B cell (primary cell): ENCODE results near the gene TNP2. TPM values are rescaled to one million over a fixed set of nuclear protein-coding genes. Genes with fewer than 3 reads are reported as not detected.

ENCODE experiments used
- ATAC-seq: fragments of 200-7000 bp; cut with Tn5 transposase; one replicate; pipeline ENCODE4 v1.10.0; 2021; ENCODE audit warnings: low read depth, mild to moderate bottlenecking, moderate number of reproducible peaks, moderate library complexity
- CTCF ChIA-PET: fragments of 350-600 bp; sonication (Branson Sonifier 250); formaldehyde crosslinking; loops from one replicate; lab custom pipeline; 2021; ENCODE audit warnings: antibody characterized with exemption, inconsistent platforms; lab: Charles Lee
- POLR2A ChIA-PET: fragments of 350-600 bp; sonication (Branson Sonifier 250); formaldehyde crosslinking; loops from one replicate; lab custom pipeline; 2021; ENCODE audit warnings: antibody characterized with exemption; lab: Charles Lee
- DNase-seq: peaks from one replicate; pipeline ENCODE4 v3.0.0; 2013
- H2AFZ ChIP-seq: 2 replicates; pipeline ENCODE4 v1.6.1; 2012; ENCODE audit warnings: mild to moderate bottlenecking, low read depth, low read length; ENCODE audit not compliant: insufficient read depth, poor library complexity, severe bottlenecking
- H3K27ac ChIP-seq, 2 donors: 1 replicate in 1 of 2; 2 replicates in 1 of 2; pipeline ENCODE4 v1.5.1; 2012 to 2013; ENCODE audit warnings: low read length in 2 of 2, mild to moderate bottlenecking in 2 of 2, moderate library complexity in 1 of 2
- H3K27me3 ChIP-seq, 4 experiments: fragments of 200-600 bp in 1 of 4; sonication (generic) in 1 of 4; replicated peaks in 1 of 4; 1 replicate in 2 of 4; 2 replicates in 2 of 4; pipeline versions ENCODE4 v1.6.1 to v1.7.0; 2013 to 2016; ENCODE audit warnings: low read length in 3 of 4, mild to moderate bottlenecking in 2 of 4, mixed read lengths in 1 of 4, moderate library complexity in 1 of 4; ENCODE audit not compliant: insufficient read depth in 4 of 4, control insufficient read depth in 3 of 4; ENCODE audit errors: control extremely low read depth in 1 of 4
- H3K36me3 ChIP-seq, 2 experiments: replicated peaks in 1 of 2; 1 replicate in 1 of 2; 2 replicates in 1 of 2; pipeline versions ENCODE4 v1.6.1 to v1.7.1; 2013; ENCODE audit warnings: low read length in 1 of 2; ENCODE audit not compliant: insufficient read depth in 2 of 2, control insufficient read depth in 1 of 2; ENCODE audit errors: control extremely low read depth in 1 of 2, extremely low read depth in 1 of 2
- H3K4me1 ChIP-seq, 2 donors: fragments of 200-600 bp in 1 of 2; sonication (generic) in 1 of 2; 1 replicate in 1 of 2; 2 replicates in 1 of 2; pipeline versions ENCODE4 v1.5.1 to v1.6.1; 2013 to 2017; ENCODE audit warnings: low read length in 2 of 2; ENCODE audit not compliant: control insufficient read depth in 2 of 2, insufficient read depth in 2 of 2
- H3K4me2 ChIP-seq: replicated peaks from 2 replicates; pipeline ENCODE3; 2012; ENCODE audit warnings: mild to moderate bottlenecking, low read depth, low read length; ENCODE audit not compliant: poor library complexity, severe bottlenecking
- H3K4me3 ChIP-seq, 5 experiments: fragments of 200-600 bp in 1 of 5; sonication (generic) in 1 of 5; 1 replicate in 3 of 5; 2 replicates in 2 of 5; pipeline versions ENCODE4 v1.5.1 to v1.7.0; 2011 to 2016; ENCODE audit warnings: low read length in 4 of 5, mild to moderate bottlenecking in 4 of 5, low read depth in 2 of 5, control low read depth in 1 of 5, moderate library complexity in 1 of 5; ENCODE audit not compliant: insufficient read depth in 1 of 5; ENCODE audit errors: control extremely low read depth in 1 of 5, extremely low read depth in 1 of 5
- H3K79me2 ChIP-seq: fragments of 200-600 bp; sonication (generic); one replicate; pipeline ENCODE4 v1.6.0; 2016; ENCODE audit warnings: low read length; ENCODE audit not compliant: control insufficient read depth, insufficient read depth
- H3K9ac ChIP-seq: fragments of 200-600 bp; sonication (generic); 2 replicates; pipeline ENCODE4 v1.6.1; 2017; ENCODE audit warnings: mild to moderate bottlenecking, low read length, moderate library complexity
- H3K9me3 ChIP-seq, 3 donors: one replicate each; pipeline versions ENCODE4 v1.6.1 to v1.7.1; 2013; ENCODE audit warnings: low read length in 2 of 3; ENCODE audit not compliant: control insufficient read depth in 2 of 3, insufficient read depth in 1 of 3; ENCODE audit errors: control extremely low read depth in 1 of 3
- H4K20me1 ChIP-seq: 2 replicates; pipeline ENCODE4 v1.6.0; 2012; ENCODE audit warnings: mild to moderate bottlenecking, low read length; ENCODE audit not compliant: insufficient read depth, control insufficient read depth, poor library complexity, severe bottlenecking
- H3K27ac Mint-ChIP-seq: one replicate; pipeline ENCODE4 v1.8.0; 2021; ENCODE audit warnings: mixed read lengths
- H3K27me3 Mint-ChIP-seq: one replicate; pipeline ENCODE4 v1.8.0; 2021; ENCODE audit warnings: mixed read lengths
- H3K4me1 Mint-ChIP-seq: one replicate; pipeline ENCODE4 v1.8.0; 2021; ENCODE audit warnings: mixed read lengths
- H3K4me3 Mint-ChIP-seq: one replicate; pipeline ENCODE4 v1.8.0; 2021; ENCODE audit warnings: mixed read lengths
- H3K9me3 Mint-ChIP-seq: one replicate; pipeline ENCODE4 v1.8.0; 2022; ENCODE audit warnings: mixed read lengths; ENCODE audit not compliant: insufficient read depth
- EZH2 ChIP-seq: IDR thresholded peaks from 2 replicates; pipeline ENCODE4 v1.6.1; 2012; ENCODE audit warnings: borderline replicate concordance, low read depth, mild to moderate bottlenecking, moderate library complexity, low read length; ENCODE audit not compliant: insufficient read depth, poor library complexity, severe bottlenecking
- WGBS: methylation state at CpG from one replicate; pipeline ENCODE4 v1.1.5; 2013; ENCODE audit warnings: missing lambda C conversion rate; ENCODE audit not compliant: insufficient coverage; 5-methylcytosine and 5-hydroxymethylcytosine counted together
- intact Hi-C: fragments of 100-400 bp; cut with micrococcal nuclease; formaldehyde crosslinking; loops from one replicate; pipeline ENCODE4 v1.10.0; 2022
- polyA plus RNA-seq: library from polyadenylated mRNA; depleted of rRNA; stranded (reverse); fragments of >200 nt; gene quantifications from 2 replicates; pipeline ENCODE4 v1.2.3, GENCODE V29; 2012
- total RNA-seq, 2 donors: library from RNA; stranded (reverse); fragments of 120-200 nt in 1 of 2; gene quantifications; 1 replicate in 1 of 2; 2 replicates in 1 of 2; pipeline versions ENCODE4 v1.2.3 to v1.2.4, GENCODE V29; 2013 to 2022
- TF ChIP-seq, protein P1 (sequence below): fragments of 200-600 bp; IDR thresholded peaks from one replicate; pipeline ENCODE4 v1.8.0; 2022; ENCODE audit warnings: antibody characterized with exemption, mild to moderate bottlenecking

Gene TNP2
- total and polyA plus RNA-seq, 2 donors (not counting 1 experiment from before 2014, with no cell fraction given) = not detected

DNA sequence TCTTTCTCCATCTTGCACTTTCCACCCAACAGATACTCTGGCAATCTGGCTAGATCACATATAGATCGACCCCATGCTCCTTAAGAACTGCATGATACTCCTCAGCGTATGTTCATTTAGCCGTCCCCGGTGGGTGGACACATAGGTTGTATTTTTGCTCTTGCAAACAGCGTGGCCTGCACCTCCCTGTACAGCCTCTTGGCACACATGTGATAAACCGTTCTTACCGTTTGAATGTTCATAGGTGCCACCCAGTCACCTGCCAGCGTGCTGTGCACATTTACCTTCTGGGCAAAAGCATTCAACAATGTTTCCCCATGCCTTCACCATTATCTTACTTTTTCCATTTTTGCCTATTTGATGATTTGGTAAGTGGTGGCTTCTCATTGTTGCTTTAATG is 6.2 kb downstream of the TNP2 start:
- POLR2A ChIA-PET = interaction anchor here (1.0 to 1.2 kb wide), 2 partner anchors 7 to 34 kb away, joined by 3 read pairs; no protein-coding TSS in a partner anchor
- intact Hi-C loops = no loop called here
- DNase-seq (no peak), ATAC-seq (no peak)
- Histone ChIP-seq H3K4me1 (peaks cover 25 to 30% of the 10 kb centered on the region in 2 donors), H3K9me3 (no peaks in the 10 kb centered on the region), H4K20me1 (no peaks in the 10 kb centered on the region), H3K9ac (no peak overlapping the region), H3K79me2 (no peaks in the 10 kb centered on the region), H3K27me3 (no peaks in the 10 kb centered on the region), H3K4me3 (no peak overlapping the region), H2AFZ (no peak overlapping the region), H3K4me2 (no peak overlapping the region), H3K27ac (no peak overlapping the region), H3K36me3 (no peaks in the 10 kb centered on the region)
- CTCF ChIA-PET = interaction anchor here (1.7 kb wide), 1 partner anchor 35 kb away, joined by 6 read pairs; no protein-coding TSS in a partner anchor
- Mint-ChIP-seq H3K27ac (no peak overlapping the region), H3K4me3 (no peak overlapping the region), H3K27me3 (no peaks in the 10 kb centered on the region), H3K4me1 (peaks cover 30% of the 10 kb centered on the region), H3K9me3 (no peaks in the 10 kb centered on the region)
- TF ChIP-seq, protein P1, sequence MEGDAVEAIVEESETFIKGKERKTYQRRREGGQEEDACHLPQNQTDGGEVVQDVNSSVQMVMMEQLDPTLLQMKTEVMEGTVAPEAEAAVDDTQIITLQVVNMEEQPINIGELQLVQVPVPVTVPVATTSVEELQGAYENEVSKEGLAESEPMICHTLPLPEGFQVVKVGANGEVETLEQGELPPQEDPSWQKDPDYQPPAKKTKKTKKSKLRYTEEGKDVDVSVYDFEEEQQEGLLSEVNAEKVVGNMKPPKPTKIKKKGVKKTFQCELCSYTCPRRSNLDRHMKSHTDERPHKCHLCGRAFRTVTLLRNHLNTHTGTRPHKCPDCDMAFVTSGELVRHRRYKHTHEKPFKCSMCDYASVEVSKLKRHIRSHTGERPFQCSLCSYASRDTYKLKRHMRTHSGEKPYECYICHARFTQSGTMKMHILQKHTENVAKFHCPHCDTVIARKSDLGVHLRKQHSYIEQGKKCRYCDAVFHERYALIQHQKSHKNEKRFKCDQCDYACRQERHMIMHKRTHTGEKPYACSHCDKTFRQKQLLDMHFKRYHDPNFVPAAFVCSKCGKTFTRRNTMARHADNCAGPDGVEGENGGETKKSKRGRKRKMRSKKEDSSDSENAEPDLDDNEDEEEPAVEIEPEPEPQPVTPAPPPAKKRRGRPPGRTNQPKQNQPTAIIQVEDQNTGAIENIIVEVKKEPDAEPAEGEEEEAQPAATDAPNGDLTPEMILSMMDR = no peak
- no peak for TF ChIP-seq EZH2
- 89% methylated on average over 7 of the region's 8 CpGs for WGBS

DNA sequence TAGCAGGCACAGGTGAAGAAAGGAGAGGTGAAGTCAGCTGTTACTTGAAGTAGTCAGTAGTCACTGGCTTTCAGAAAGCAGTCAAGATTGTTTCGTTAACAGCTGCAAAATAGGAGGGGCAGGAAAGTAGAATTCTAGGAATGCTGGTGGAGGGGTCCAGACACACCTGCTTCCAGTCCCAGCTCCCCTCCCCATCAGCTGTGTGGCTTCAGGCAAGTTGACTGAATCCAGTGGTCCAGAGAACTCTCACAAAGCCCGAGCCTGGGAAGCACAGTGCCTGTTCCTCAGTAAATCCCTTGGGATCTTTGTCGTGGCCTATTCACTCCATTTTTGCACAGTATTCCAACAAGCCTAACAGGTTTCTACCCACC is 8.5 kb downstream of the TNP2 start:
- Histone ChIP-seq H3K4me2 (no peak overlapping the region), H3K27ac (no peak overlapping the region), H3K9me3 (no peaks in the 10 kb centered on the region), H3K9ac (no peak overlapping the region), H3K4me3 (no peak overlapping the region), H3K27me3 (no peaks in the 10 kb centered on the region), H3K79me2 (peaks cover 2% of the 10 kb centered on the region), H3K36me3 (no peaks in the 10 kb centered on the region), H3K4me1 (peaks cover 37 to 45% of the 10 kb centered on the region in 2 donors), H2AFZ (no peak overlapping the region), H4K20me1 (peaks cover 1% of the 10 kb centered on the region)
- ATAC-seq = no peak
- DNase-seq = no peak
- H3K4me1 Mint-ChIP-seq = peaks cover 44% of the 10 kb centered on the region
- H3K27ac Mint-ChIP-seq = no peak overlapping the region
- TF ChIP-seq, protein P1 = no peak
- no peak for TF ChIP-seq EZH2
- H3K4me3 Mint-ChIP-seq = no peak overlapping the region
- ChIA-PET POLR2A (interaction anchor here (1.2 kb wide), 1 partner anchor 50 kb away, joined by 3 read pairs; no protein-coding TSS in a partner anchor), CTCF (interaction anchor here (1.1 to 10.3 kb wide), 4 partner anchors 37 to 95 kb away, joined by 4 to 223 read pairs (median 44); no protein-coding TSS in a partner anchor)
- no peaks in the 10 kb centered on the region for H3K9me3 Mint-ChIP-seq
- no peaks in the 10 kb centered on the region for H3K27me3 Mint-ChIP-seq
- 100% methylated on average over 3 of the region's 3 CpGs for WGBS
- intact Hi-C loops = no loop called here
